Mucosa of descending colon (tissue), 3 donors: Measurements from ENCODE around the gene EVA1B. TPM values are rescaled to one million over a fixed set of nuclear protein-coding genes. Genes with fewer than 3 reads are reported as not detected.

Experiments
- ATAC-seq: fragments of 200-7000 bp; cut with Tn5 transposase; one replicate; pipeline ENCODE4 v1.9.1; 2020; ENCODE audit warnings: mild to moderate bottlenecking, moderate library complexity
- DNase-seq, 3 donors: peaks; one replicate each; pipeline ENCODE4 v3.0.0-alpha.2; 2020
- H3K36me3 ChIP-seq: fragments of 200-600 bp; one replicate; pipeline ENCODE4 v1.8.0; 2021; ENCODE audit warnings: low read depth, mild to moderate bottlenecking
- H3K4me1 ChIP-seq: fragments of 200-600 bp; one replicate; pipeline ENCODE4 v1.8.0; 2021; ENCODE audit warnings: low read depth, mild to moderate bottlenecking
- H3K4me3 ChIP-seq: fragments of 200-600 bp; one replicate; pipeline ENCODE4 v1.8.0; 2021; ENCODE audit warnings: mild to moderate bottlenecking
- H3K9me3 ChIP-seq: fragments of 200-600 bp; one replicate; pipeline ENCODE4 v1.8.0; 2021; ENCODE audit warnings: mild to moderate bottlenecking
- intact Hi-C, 2 donors: fragments of 100-400 bp; cut with DNase I in 1 of 2; cut with micrococcal nuclease in 1 of 2; formaldehyde crosslinking; loops; one replicate each; pipeline versions ENCODE4 v1.11.0 to v1.11.1; 2022; cut with DNase I, micrococcal nuclease
- total RNA-seq, 3 donors: library from RNA; stranded (reverse); fragmentation: NEBNext Ultra II Directional in 2 of 3; extraction: Animal tissue kit (Norgen Biotek cat#: 25700) in 2 of 3; gene quantifications; one replicate each; pipeline versions ENCODE4 v1.2.1 to v1.2.4, GENCODE V29; 2021 to 2023
- TF ChIP-seq, protein P1 (sequence below): fragments of 200-600 bp; IDR thresholded peaks from one replicate; pipeline ENCODE4 v1.8.0; 2022; ENCODE audit warnings: antibody characterized with exemption, mild to moderate bottlenecking
- donor health status: DM: no; HTN: no; CAD: no; lungs with moderate emphysema.
- donor health status: DM: no; HTN: no; CAD: no.
- donor health status: DM: no; HTN: yes; CAD: no.

The EVA1B gene
- total RNA-seq, 3 donors from 2014 or later = 1.5 to 17.6 (median 8.2) TPM

DNA sequence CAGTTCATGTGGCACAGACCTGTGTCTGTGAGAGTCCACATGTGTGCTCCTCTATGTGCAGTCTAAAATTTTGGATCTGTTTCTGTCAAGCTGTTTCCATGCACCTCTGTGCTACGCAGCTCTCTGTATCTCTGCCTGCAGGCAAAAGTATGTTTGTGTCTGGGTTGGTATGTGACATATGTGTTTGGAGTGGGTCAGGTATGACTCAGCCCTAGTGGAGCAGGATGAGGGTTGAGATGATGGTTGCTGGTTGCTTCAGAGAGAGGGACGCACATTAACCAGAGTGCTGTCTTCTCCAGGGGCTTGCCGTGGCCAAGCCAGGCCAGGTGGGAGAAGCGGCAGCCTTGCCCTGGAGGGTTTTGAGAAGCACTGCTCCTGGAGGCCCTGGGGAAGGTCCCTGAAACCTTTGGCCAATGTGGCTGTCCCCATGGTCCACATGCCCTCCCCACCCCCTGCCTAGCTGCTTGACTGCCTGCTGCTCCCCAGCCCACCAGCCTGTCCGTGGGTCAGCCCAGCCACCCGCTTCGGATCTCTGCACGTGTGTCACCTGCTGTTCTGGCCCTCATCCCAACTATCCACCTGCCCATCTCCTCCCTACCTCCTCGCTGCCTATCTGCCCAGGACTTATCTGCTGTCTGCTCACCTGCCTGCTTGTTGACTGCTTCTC, 4.1 kb upstream of the EVA1B start:
- TF ChIP-seq, protein P1, sequence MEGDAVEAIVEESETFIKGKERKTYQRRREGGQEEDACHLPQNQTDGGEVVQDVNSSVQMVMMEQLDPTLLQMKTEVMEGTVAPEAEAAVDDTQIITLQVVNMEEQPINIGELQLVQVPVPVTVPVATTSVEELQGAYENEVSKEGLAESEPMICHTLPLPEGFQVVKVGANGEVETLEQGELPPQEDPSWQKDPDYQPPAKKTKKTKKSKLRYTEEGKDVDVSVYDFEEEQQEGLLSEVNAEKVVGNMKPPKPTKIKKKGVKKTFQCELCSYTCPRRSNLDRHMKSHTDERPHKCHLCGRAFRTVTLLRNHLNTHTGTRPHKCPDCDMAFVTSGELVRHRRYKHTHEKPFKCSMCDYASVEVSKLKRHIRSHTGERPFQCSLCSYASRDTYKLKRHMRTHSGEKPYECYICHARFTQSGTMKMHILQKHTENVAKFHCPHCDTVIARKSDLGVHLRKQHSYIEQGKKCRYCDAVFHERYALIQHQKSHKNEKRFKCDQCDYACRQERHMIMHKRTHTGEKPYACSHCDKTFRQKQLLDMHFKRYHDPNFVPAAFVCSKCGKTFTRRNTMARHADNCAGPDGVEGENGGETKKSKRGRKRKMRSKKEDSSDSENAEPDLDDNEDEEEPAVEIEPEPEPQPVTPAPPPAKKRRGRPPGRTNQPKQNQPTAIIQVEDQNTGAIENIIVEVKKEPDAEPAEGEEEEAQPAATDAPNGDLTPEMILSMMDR = no peak
- Histone ChIP-seq H3K36me3 (no peaks in the 10 kb centered on the region), H3K4me1 (peaks cover 14% of the 10 kb centered on the region), H3K9me3 (no peaks in the 10 kb centered on the region), H3K4me3 (no peak overlapping the region)
- intact Hi-C loops = no loop called here
- no peak for ATAC-seq
- no peak for DNase-seq

DNA sequence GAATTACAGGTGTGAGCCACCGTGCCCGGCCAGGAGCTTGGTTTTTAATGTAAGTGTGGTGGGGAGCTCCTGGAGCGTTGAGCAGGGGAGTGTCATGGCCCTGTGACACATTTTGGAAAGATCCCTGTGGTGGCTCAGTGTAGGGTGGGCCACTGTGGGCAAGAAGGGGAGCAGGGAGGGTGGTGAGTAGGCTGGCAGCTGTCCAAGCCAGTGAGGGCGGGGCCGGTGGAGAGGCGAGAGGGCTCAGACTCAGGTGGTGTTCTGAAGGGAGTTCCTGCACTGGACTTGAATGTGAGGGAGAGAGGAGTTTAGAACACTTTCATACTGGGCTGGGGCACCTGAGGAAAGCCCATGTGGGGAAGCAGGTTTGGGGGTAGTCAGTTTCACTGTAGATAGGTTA, 3.1 kb upstream of the EVA1B start:
- Histone ChIP-seq H3K4me3 (no peak overlapping the region), H3K36me3 (no peaks in the 10 kb centered on the region), H3K9me3 (no peaks in the 10 kb centered on the region), H3K4me1 (peaks cover 20% of the 10 kb centered on the region)
- ATAC-seq (no peak), DNase-seq (peak in 2 of 3 donors; percentile 28 to 33)
- intact Hi-C loops = no loop called here
- TF ChIP-seq, protein P1 = no peak

DNA sequence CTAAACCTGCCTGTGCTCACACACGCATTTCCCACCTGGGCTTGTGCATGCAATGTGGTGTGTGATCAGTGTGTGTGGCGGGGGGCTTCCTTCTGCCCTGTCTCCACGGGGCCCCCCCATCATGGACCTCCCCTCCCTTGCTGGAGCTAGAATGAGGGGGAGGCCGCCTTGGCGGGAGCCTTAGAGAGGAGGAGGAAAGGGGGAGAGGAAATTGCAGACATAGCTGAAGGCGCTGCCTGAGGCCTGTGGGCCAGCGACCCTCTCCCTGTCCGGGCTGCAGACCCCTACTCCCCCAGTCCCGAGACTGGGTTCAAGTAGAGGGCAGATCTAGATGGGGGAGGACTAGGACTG, 883 bp upstream of the EVA1B start:
- no peak overlapping the region for H3K4me3 ChIP-seq
- DNase-seq (no peak), ATAC-seq (no peak)
- H3K9me3 ChIP-seq = no peaks in the 10 kb centered on the region
- no peaks in the 10 kb centered on the region for H3K36me3 ChIP-seq
- intact Hi-C loops = no loop called here
- H3K4me1 ChIP-seq = peaks cover 20% of the 10 kb centered on the region
- TF ChIP-seq, protein P1 = no peak

DNA sequence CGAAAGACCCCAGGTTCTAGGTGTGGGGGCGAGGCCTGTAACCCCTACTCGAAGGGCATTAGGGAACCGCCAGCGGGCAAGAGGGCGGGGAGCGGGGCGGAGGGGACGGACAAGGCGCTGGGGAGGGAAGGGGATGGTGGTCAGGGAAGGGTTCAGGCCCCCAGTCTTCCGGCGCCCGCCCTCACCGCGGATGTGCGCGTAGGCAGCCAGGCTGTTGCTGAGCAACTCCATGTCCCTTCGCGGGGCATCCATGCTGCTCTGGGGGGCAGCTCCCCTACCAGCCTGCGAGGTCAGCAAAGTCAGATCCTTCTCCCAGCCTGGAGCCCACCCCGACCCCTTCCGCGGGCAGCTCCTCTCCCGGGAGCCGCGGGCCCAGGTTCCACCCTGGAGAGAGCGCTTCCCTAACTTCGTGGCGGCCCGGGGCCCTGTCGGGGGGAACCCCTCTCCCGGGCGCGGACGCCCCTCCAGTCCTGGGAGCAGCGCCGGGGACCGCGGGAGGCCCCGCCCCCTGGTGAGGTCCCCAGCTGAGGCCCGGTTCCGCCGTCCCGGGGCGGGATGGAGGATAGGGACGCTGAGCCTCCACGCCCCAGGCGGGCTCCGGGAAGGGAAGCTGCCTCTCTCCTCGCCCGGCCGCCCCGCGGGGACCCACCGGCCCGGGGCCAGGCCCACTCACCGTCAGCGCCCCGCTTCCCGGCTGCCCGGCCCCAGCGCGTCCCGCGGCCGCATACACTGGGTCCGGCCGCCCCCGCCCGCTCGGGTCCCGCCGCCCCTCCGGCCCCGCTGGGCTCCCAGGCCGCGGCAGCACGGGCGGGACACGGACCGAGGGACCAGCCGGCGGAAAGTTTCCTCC, 434 bp downstream of the EVA1B start:
- intact Hi-C loops = no loop called here
- peak; percentile 34 to 75 (median 61) for DNase-seq
- TF ChIP-seq, protein P1 = no peak
- peak; percentile 26 for ATAC-seq
- Histone ChIP-seq H3K4me1 (peaks cover 20% of the 10 kb centered on the region), H3K4me3 (peak overlapping the region; percentile 36), H3K36me3 (no peaks in the 10 kb centered on the region), H3K9me3 (no peaks in the 10 kb centered on the region)

DNA sequence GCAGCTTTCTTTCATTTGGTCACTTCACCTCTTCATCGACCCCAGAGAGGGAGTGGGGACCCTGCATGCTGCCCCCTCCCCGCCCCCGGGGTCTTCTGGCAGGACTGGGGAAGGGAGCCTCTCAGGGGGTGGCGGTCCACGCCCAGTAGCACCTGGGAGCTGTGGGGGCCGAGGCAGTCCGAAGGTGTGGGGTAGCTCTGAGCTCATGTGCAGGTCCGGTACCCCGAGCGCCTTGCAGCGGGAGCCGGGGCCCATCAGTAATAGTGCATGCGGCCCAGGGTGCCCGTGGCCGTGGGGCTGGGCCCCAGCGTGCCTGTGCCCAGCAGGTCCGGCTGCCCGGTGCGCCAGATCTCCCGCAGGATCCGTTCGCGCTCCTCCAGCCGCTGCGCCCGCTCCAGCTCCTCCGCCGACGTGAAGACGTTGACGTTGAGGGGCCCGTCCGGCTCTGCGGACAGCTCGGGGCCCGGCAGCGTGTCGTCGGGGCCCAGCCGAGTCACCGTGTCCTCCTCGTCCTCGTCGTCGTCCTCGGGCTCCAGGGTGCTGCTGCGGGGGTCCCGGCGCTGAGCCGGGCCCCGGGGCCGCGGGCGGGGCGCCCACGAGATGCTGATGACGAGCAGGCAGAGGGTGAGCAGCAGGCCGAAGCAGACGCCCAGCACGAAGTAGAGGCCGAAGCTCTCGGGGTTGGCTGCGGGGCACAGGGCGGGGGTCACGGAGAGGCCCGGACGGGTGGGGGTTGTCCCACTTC, 1.2 kb downstream of the EVA1B start:
- Histone ChIP-seq H3K4me3 (no peak overlapping the region), H3K9me3 (no peaks in the 10 kb centered on the region), H3K4me1 (peaks cover 20% of the 10 kb centered on the region), H3K36me3 (no peaks in the 10 kb centered on the region)
- intact Hi-C loops = no loop called here
- TF ChIP-seq, protein P1 = no peak
- ATAC-seq (no peak), DNase-seq (peak in 1 of 3 donors; percentile 34)
